ENCODE results near the gene GPR15LG. TPM values are rescaled to one million over a fixed set of nuclear protein-coding genes. Genes with fewer than 3 reads are reported as not detected.

GPR15LG gene
- total RNA-seq, 1 experiment from 2014 or later = not detected

DNA sequence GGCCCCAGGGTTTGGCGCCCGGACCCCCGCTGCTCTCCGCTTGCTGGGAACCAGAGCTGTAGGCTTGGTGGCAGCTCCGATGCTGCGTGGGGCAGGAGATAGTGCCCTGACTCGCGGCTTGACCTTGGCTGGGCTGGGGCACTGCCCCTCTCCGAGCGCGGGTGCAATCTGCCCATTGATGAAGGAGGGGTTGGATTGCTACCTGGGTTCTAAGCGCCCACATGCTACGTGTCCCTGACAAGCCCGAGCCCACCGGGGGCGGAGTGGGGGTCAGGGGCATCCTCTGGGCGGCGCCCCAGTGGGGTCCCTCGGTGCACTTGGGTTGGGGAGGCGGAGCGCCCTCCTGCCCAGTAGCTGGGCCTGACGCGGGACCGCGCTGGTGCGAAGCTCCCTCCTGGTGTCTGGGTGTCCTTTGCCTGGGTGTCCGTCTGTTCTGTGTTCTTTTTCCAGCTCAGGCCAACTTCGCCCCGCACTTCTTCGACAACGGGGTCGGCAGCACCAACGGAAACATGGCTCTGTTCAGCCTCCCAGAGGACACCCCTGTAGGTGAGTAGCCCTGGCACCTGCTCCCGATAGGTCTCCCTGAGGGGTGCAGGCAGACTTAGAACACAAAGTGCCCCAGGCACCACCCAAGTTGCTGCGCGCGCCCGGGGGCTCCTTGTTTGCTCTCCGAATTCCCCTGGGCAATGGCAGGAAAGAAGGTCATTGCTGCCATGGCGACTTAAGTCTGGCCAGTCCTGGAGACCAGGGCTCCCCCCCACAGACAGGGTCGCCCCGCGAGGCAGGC lies 21.6 kb downstream of the GPR15LG start:
- Histone ChIP-seq H3K4me1 (ENCODE audit: control insufficient read depth in 1 of 2, insufficient read depth in 2 of 2, low read length in 2 of 2) (no peaks in the 10 kb centered on the region), H3K4me3 (replicated peaks in 1 of 2; ENCODE audit: low read depth in 1 of 2, low read length in 2 of 2) (no peak overlapping the region), H3K4me2 (ENCODE audit: low read length) (no peak overlapping the region), H3K9ac (ENCODE audit: low read length) (no peak overlapping the region), H3K9me2 (ENCODE audit: insufficient read depth) (no peaks in the 10 kb centered on the region), H3K27ac (ENCODE audit: low read depth, low read length) (no peak overlapping the region), H4K20me1 (ENCODE audit: insufficient read depth) (no peaks in the 10 kb centered on the region), H3K9me3 (ENCODE audit: control insufficient read depth in 1 of 2, insufficient read depth in 1 of 2, low read depth in 1 of 2, low read length in 2 of 2) (no peaks in the 10 kb centered on the region), H3K36me3 (ENCODE audit: control insufficient read depth in 1 of 2, insufficient read depth in 2 of 2, low read length in 2 of 2) (no peaks in the 10 kb centered on the region), H3K79me2 (ENCODE audit: insufficient read depth, low read length) (no peaks in the 10 kb centered on the region), H3K27me3 (ENCODE audit: insufficient read depth, low read length) (peaks cover 19% of the 10 kb centered on the region), H2AFZ (ENCODE audit: low read depth, low read length, poor library complexity, severe bottlenecking) (no peak overlapping the region)
- RAD21 ChIA-PET (ENCODE audit: low non-redundant PET in 1 of 2, low total read pairs in 2 of 2, uncharacterized antibody in 2 of 2, unreplicated experiment in 2 of 2) = no interaction called here
- POLR2A ChIA-PET = no interaction called here
- ATAC-seq (no peak), DNase-seq (ENCODE audit: low read depth, low spot score) (no peak)
- TF ChIP-seq CEBPB (IDR thresholded peaks at IDR 0.05; ENCODE audit: low read depth) = no peak
- TF ChIP-seq EZH2 (IDR thresholded peaks at IDR 0.05) = no peak
- no peak for TF ChIP-seq CBX3 (IDR thresholded peaks at IDR 0.05; ENCODE audit: low read depth)
- no peak for TF ChIP-seq EZH2phosphoT487 (IDR thresholded peaks at IDR 0.05; ENCODE audit: borderline replicate concordance)
- TF ChIP-seq, protein P1, sequence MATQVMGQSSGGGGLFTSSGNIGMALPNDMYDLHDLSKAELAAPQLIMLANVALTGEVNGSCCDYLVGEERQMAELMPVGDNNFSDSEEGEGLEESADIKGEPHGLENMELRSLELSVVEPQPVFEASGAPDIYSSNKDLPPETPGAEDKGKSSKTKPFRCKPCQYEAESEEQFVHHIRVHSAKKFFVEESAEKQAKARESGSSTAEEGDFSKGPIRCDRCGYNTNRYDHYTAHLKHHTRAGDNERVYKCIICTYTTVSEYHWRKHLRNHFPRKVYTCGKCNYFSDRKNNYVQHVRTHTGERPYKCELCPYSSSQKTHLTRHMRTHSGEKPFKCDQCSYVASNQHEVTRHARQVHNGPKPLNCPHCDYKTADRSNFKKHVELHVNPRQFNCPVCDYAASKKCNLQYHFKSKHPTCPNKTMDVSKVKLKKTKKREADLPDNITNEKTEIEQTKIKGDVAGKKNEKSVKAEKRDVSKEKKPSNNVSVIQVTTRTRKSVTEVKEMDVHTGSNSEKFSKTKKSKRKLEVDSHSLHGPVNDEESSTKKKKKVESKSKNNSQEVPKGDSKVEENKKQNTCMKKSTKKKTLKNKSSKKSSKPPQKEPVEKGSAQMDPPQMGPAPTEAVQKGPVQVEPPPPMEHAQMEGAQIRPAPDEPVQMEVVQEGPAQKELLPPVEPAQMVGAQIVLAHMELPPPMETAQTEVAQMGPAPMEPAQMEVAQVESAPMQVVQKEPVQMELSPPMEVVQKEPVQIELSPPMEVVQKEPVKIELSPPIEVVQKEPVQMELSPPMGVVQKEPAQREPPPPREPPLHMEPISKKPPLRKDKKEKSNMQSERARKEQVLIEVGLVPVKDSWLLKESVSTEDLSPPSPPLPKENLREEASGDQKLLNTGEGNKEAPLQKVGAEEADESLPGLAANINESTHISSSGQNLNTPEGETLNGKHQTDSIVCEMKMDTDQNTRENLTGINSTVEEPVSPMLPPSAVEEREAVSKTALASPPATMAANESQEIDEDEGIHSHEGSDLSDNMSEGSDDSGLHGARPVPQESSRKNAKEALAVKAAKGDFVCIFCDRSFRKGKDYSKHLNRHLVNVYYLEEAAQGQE (IDR thresholded peaks at IDR 0.05; ENCODE audit: low read depth) = no peak
- TF ChIP-seq YY1 (IDR thresholded peaks at IDR 0.05; ENCODE audit: extremely low read depth, insufficient replicate concordance, low read depth, low read length) = no peak
- TF ChIP-seq RAD21 (IDR thresholded peaks at IDR 0.05; ENCODE audit: low read depth) = no peak
- TF ChIP-seq, protein P2, sequence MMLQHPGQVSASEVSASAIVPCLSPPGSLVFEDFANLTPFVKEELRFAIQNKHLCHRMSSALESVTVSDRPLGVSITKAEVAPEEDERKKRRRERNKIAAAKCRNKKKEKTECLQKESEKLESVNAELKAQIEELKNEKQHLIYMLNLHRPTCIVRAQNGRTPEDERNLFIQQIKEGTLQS (IDR thresholded peaks at IDR 0.05) = no peak
- no peak for TF ChIP-seq SP1 (IDR thresholded peaks at IDR 0.05; ENCODE audit: low read depth)
- no peak for TF ChIP-seq FOSL1 (IDR thresholded peaks at IDR 0.05; ENCODE audit: low read depth)
- TF ChIP-seq, protein P3, sequence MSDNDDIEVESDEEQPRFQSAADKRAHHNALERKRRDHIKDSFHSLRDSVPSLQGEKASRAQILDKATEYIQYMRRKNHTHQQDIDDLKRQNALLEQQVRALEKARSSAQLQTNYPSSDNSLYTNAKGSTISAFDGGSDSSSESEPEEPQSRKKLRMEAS (IDR thresholded peaks at IDR 0.05) = no peak
- no peak for TF ChIP-seq ZFX (IDR thresholded peaks at IDR 0.05)
- TF ChIP-seq TCF7L2 (IDR thresholded peaks at IDR 0.05; ENCODE audit: borderline replicate concordance, extremely low read depth, insufficient read depth, insufficient read length) = no peak
- TF ChIP-seq JUND (IDR thresholded peaks at IDR 0.05) = no peak
- no peak for TF ChIP-seq POLR2A (IDR thresholded peaks at IDR 0.05; ENCODE audit: borderline replicate concordance, extremely low read depth, insufficient read depth, insufficient read length)
- no peak for TF ChIP-seq SRF (IDR thresholded peaks at IDR 0.05; ENCODE audit: low read depth)
- no peak for TF ChIP-seq SIN3A (IDR thresholded peaks at IDR 0.05; ENCODE audit: low read depth)
- TF ChIP-seq, protein P4, sequence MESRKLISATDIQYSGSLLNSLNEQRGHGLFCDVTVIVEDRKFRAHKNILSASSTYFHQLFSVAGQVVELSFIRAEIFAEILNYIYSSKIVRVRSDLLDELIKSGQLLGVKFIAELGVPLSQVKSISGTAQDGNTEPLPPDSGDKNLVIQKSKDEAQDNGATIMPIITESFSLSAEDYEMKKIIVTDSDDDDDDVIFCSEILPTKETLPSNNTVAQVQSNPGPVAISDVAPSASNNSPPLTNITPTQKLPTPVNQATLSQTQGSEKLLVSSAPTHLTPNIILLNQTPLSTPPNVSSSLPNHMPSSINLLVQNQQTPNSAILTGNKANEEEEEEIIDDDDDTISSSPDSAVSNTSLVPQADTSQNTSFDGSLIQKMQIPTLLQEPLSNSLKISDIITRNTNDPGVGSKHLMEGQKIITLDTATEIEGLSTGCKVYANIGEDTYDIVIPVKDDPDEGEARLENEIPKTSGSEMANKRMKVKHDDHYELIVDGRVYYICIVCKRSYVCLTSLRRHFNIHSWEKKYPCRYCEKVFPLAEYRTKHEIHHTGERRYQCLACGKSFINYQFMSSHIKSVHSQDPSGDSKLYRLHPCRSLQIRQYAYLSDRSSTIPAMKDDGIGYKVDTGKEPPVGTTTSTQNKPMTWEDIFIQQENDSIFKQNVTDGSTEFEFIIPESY (IDR thresholded peaks at IDR 0.05; ENCODE audit: extremely low read depth, insufficient replicate concordance, low read length) = no peak
- intact Hi-C loops (cut with micrococcal nuclease) = no loop called here
- CTCF ChIA-PET = no interaction called here
- BruUV-seq (replicated peaks) = no TSS peak
